ENCODE results near the gene PLA2G1B.

Gene PLA2G1B

GRCh38 chr12:120327593-120327992 is at the start of gene PLA2G1B:
TSS of gene PLA2G1B (minus strand) at chr12:120327779. CDS start at chr12:120327753, 26 bp downstream.
- no peak for DNase-seq

DNA sequence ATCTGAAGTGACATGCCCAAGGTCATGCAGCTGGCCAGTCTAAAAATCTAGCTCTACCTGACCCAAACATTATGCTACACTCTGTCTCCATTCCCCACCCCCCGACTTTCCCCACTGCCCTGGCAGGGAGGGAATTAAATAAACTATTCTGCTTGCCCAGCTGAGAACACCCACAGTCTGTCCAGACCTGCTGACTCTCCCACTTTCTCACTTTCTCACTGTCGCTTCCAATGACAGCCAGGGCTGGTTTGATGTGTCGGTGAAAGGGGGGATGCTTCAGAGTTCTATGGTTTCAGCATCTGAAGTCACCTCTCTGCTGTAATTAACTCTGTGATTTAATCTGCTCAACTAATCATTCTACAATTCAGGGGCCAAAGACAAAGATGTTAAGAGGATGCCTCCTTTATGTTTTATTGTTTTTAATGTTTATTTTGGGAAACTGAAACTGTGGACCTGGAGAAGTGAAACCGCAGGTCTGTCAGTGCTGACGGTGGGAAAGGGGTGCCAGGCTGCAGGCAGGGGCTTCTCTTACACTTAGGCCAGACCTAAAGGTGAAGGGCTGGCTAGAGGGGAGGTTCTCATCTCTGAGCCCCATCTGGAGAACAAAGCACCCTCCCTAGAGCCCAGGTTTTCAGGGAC is 49.5 kb upstream of the PLA2G1B start:
- DNase-seq = no peak

GRCh38 chr12:120376416-120376815 is 48.8 kb upstream of the PLA2G1B start:
- DNase-seq = no peak

GRCh38 chr12:120376009-120376408 is 48.4 kb upstream of the PLA2G1B start:
- DNase-seq = no peak

- DNase-seq = no peak
These were observed 46.1 kb upstream of the PLA2G1B start for GRCh38 chr12:120373683-120374082.

GRCh38 chr12:120370343-120371243 is 43.0 kb upstream of the PLA2G1B start:
- DNase-seq = no peak

DNA sequence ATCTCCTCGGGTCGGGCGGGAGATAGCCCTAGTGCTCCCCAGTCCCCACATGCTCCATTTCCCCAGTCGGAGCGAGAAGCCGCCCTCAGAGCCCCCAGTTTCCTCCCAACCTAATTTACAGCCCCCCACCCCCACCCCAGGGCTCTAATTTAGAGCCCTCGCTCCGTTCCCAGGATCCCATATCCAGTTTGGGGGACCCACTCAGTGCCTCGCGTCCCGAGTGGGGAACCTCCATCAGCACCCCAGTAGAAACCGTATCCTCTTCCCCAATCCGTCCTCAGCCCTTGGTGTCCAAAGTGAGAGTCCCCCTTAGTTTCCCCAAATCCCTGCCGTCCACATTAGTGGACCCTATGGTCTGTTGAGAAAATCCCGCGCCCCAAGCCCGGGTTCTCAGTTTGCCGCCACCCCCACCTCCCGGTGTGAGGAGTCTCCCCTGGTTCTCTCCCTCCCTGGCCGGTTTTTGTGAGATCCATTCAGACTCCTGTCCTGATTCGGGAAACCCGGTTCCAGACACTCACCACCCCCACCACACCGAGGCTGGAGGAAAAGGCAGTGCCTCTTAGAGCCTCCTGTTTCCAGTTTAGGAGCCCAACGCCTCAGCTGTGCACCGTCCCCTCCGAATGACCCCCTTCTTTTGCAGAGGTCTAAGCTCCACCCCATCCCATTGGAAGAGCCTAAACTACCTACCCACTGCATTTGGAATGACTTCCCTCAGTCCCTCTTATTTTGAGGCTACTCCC is 42.2 kb upstream of the PLA2G1B start:
- no peak for DNase-seq

GRCh38 chr12:120368789-120369602 is 41.4 kb upstream of the PLA2G1B start, which contains the start of gene MSI1:
TSS of gene MSI1 (minus strand) at chr12:120369164. CDS start at chr12:120369091, 73 bp downstream.
- peak in 4 of 14 donors; percentile 7 to 41 (median 20) for DNase-seq

GRCh38 chr12:120367924-120368788 is 40.6 kb upstream of the PLA2G1B start:
- peak in 3 of 14 donors; percentile 7 to 31 (median 29) for DNase-seq

- DNase-seq = peak in 1 of 14 donors; percentile 14
These were observed 39.8 kb upstream of the PLA2G1B start for GRCh38 chr12:120367233-120367923.

GRCh38 chr12:120366845-120367232 is 39.3 kb upstream of the PLA2G1B start:
- peak in 2 of 14 donors; percentile 16 to 17 for DNase-seq

DNA sequence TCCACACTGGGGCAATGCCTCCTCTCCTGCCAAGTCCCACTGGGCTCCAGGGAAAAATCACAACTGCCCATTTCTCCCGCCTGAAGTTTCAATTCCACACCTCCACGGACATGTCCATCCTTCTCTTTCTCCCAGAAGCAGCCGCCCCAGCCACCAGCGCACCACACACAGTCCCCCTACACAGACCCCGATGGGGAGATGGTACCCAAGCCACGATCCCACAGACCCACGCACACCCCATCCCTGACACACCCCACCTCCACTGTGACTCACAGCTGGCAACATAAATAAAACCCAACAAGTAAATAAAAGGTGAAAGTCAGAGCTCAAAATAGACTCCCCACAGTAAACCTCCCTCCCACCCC is 38.7 kb upstream of the PLA2G1B start:
- peak in 2 of 14 donors; percentile 16 to 17 for DNase-seq

- peak in 2 of 14 donors; percentile 11 for DNase-seq
These were observed 38.2 kb upstream of the PLA2G1B start for GRCh38 chr12:120365675-120366340.

DNA sequence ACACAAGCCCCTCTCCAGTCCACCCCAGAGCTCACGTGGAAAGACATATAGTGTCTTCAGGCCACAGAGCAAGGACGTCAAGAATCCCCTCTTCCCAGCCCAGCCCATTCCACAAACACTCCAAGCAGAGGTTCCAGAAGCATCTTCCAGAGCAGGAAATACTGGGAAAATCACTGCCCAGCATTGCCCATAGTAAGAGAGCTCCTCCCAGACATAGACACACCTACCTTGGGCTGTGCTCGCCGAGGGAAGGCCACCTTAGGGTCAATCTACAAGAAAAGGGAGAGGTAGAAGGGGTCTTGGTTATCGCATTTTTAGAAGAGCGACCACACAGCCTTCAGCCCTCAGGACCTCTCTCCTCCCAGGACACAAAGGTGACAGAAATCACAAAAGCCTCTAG is 36.9 kb upstream of the PLA2G1B start:
- DNase-seq = no peak

DNA sequence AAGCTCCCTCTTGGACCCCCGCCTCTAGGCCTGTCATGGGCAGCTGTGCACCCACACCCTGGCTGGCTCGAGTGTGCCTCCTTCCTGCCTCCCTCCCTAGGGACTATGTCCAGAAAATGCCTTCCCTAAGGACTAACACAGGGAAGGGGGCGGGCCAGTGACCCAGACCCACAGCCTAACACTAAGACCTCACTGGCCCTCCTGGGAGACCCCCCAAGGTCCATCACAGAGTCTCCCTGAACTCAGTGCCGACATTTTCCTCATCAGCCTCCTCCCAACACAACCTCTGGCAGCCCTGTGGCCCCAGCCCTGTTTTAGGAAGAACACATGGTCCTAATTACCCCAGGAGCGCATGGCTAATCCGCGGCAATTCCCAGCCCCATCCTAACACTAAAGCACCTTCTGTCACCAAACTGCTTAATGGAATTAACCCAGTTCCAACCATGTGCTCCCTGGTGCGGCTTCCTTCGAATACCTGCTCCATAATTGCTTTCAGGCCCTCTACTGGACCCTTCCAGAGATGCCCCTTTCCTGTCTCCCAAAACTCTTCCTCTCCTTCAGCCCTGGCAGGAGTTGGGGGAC is 35.8 kb upstream of the PLA2G1B start:
- DNase-seq = no peak

GRCh38 chr12:120362516-120363273 is 35.1 kb upstream of the PLA2G1B start:
- no peak for DNase-seq

- DNase-seq = peak in 13 of 14 donors; percentile 20 to 87 (median 71)
These were observed 34.1 kb upstream of the PLA2G1B start for GRCh38 chr12:120361506-120362208.

DNA sequence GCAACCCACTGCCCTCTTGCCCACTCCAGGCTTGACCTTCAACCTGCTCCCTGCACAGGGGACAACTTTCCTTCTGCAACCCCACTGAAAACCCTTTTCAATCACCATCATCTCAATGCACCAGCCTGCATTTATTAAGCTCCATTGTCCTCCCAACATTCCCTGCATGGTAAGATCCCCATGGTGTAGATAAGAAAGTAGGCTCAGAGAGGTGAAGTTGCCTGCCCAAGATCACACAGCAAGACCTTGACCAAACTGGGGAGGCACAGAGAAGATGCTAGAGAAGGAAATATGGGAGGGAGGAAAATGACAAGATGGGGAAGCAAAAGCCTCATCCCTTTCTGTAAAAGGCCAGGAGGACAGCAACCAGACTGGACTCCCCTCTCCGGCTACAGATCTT is 31.5 kb upstream of the PLA2G1B start:
- DNase-seq = no peak

Data from C1 segment of cervical spinal cord (tissue), 14 donors.